ENCODE data around the gene SUSD2.
"Not testable (repeated sequence)": the region's sequence is repeated elsewhere in the genome, so short reads cannot be mapped to it uniquely, and the experiment has no call there.

The SUSD2 gene

DNA sequence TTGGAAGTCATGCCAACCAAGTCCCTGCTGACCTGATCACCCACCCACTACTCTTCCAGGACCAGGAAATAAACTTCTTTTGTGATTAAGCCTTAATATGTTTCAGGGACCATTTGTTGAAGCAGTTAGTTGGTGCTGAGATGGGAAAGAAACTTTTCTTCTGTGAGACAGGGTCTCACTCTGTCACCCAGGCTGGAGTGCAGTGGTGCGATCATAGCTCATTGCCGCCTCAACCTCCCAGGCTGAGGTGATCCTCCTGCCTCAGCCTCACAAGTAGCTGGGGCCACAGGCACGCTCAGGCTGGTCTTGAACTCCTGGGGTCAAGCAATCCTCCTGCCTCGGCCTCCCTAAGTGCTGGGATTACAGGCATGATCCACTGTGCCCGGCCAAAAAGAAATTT lies 10.6 kb downstream of the SUSD2 start:
- H3K4me3 ChIP-seq (replicated peaks in 1 of 2; ENCODE audit: low read depth in 2 of 2, low read length in 2 of 2) = no peak overlapping the region
- no peak for DNase-seq (ENCODE audit: low read depth in 2 of 2)
- TF ChIP-seq, protein P1, sequence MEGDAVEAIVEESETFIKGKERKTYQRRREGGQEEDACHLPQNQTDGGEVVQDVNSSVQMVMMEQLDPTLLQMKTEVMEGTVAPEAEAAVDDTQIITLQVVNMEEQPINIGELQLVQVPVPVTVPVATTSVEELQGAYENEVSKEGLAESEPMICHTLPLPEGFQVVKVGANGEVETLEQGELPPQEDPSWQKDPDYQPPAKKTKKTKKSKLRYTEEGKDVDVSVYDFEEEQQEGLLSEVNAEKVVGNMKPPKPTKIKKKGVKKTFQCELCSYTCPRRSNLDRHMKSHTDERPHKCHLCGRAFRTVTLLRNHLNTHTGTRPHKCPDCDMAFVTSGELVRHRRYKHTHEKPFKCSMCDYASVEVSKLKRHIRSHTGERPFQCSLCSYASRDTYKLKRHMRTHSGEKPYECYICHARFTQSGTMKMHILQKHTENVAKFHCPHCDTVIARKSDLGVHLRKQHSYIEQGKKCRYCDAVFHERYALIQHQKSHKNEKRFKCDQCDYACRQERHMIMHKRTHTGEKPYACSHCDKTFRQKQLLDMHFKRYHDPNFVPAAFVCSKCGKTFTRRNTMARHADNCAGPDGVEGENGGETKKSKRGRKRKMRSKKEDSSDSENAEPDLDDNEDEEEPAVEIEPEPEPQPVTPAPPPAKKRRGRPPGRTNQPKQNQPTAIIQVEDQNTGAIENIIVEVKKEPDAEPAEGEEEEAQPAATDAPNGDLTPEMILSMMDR (IDR thresholded peaks at IDR 0.05; ENCODE audit: low read depth, low read length) = no peak

DNA sequence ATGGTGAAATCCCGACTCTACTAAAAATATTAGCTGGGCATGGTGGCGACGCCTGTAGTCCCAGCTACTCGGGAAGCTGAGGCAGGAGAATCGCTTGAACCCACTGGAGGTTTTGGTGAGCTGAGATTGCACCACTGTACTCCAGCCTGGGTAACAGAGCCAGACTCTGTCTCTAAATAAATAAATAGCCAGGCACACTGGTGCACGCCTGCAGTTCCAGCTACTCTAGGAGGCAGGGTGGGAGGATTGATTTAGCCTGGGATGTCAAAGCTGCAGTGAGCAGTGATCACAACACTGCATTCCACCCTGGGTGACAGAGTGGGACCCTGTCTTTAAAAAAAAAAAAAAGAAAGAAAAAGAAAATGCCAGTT lies 17.4 kb downstream of the SUSD2 start:
- DNase-seq (ENCODE audit: low read depth in 2 of 2) = no peak
- H3K4me3 ChIP-seq (replicated peaks in 1 of 2; ENCODE audit: low read depth in 2 of 2, low read length in 2 of 2) = no peak overlapping the region
- TF ChIP-seq, protein P1 (IDR thresholded peaks at IDR 0.05; ENCODE audit: low read depth, low read length) = no peak

DNA sequence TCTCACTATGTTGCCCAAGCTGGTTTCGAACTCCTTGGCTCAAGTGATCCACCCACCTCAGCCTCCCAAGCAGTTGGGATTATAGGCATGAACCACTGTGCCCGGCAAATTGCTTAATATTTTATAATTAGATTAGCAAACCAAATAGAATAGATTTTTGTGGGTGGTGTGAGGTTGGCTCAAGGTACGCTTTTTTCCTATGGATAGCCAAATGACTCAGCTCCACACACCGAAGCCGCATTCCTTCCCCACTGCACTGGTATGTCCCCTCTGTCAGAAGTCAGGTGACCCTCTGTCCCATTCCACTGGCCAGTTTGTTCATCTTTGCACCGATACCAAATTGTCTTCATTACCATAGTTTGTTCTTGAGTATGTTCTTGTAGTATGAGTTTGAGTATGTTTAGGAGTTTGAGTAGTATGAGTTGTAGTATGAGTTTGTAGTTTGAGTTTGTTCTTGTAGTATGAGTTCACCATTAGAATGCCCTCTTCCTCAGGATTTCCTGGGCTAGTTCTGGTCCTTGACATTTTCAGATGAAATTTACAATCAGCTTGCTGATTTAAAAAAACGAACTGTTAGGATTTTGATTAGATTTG lies 19.4 kb downstream of the SUSD2 start:
- DNase-seq (ENCODE audit: low read depth in 2 of 2) = peak; percentile 79 to 87
- no peak overlapping the region for H3K4me3 ChIP-seq (replicated peaks in 1 of 2; ENCODE audit: low read depth in 2 of 2, low read length in 2 of 2)
- TF ChIP-seq, protein P1 (IDR thresholded peaks at IDR 0.05; ENCODE audit: low read depth, low read length) = no peak

DNA sequence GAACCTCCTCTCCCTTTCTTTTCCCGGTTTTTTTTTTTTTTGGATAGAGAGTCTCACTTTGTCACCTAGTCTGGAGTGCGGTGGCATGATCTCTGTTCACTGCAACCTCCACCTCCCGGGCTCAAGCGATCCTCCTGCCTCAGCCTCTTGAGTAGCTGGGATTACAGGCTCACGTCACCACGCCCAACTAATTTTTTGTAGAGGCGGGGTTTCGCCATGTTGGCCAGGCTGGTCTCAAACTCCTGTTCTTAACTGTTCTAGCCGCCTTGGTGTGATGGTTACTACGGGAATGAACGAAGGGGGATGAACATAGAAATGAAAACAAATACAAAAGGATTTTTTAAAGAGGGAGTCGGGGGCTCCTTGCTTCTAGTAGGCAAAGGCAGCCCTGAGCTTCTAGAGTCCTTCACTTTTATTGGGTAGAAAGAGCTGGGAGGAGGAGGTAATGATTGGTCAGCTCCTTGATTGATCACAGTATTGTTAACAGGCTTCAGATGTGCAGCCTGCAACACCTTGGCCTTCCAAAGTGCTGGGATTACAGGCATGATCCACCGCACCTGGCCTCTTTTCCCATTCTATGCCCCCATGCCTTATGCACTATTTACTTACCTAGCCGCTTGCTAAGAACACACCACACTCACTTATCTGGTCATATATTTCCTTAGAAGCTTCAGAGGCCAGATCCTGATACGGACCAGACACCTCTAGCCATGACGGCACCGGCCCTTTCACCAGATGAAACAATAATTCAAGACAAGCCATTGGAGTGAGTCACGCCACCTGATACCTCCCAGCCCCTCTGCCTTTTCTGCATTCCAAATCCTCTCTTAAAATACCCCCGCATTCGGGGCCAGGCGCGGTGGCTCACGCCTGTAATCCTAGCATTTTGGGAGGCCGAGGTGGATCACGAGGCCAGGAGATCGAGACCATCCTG lies 20.7 kb downstream of the SUSD2 start:
- no peak for DNase-seq (ENCODE audit: low read depth in 2 of 2)
- no peak overlapping the region for H3K4me3 ChIP-seq (replicated peaks in 1 of 2; ENCODE audit: low read depth in 2 of 2, low read length in 2 of 2)
- TF ChIP-seq, protein P1 (IDR thresholded peaks at IDR 0.05; ENCODE audit: low read depth, low read length) = no peak

DNA sequence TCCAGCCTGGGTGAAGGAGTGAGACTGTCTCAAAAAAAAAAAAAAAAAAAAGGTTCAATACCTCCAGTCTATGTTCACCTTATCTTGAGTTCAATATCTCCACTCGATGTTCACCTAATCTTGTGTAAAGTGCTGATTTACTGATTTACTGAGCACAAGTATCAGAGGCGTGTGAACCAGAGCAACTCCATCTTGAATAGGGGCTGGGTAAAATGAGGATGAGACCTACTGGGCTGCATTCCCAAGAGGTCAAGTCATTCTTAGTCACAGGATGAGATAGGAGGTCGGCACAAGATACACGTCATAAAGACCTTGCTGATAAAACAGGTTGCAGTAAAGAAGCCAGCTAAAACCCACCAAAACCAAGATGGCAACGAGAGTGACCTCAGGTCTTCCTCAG lies 22.6 kb downstream of the SUSD2 start:
- not testable (repeated sequence) for H3K4me3 ChIP-seq (replicated peaks in 1 of 2; ENCODE audit: low read depth in 2 of 2, low read length in 2 of 2); DNase-seq (ENCODE audit: low read depth in 2 of 2)

DNA sequence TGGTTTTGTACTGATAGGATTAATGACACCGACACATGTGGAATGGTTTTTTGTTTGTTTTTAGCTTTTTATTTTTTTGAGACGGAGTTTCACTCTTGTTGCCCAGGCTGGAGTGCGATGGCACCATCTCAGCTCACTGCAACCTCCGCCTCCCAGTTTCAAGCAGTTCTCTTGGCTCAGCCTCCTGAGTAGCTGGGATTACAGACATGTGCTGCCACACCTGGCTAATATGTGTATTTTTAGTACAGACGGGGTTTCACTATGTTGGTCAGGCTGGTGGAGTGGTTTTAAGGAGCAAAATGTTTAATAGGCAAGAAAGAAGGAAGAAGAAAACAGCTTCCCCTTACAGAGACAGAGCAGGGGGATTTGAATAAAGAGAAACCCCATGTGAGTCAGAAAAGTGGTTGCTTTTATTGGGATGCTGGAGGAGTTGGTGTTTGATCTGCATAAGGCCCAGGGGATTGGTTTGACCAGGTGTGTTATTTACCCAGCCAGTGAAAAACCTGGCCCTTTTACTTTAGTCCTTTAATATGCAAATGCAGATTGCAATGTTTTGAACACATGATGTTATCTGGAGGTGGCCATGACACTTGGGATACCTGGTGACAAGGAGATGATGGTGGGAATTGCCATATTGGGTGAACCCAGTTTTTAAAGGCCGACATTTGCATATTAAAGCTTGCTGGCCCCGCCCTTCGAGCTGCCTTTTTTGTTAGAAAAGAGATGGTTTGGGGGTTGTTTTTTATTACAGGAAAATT lies 24.3 kb downstream of the SUSD2 start:
- TF ChIP-seq, protein P1 (IDR thresholded peaks at IDR 0.05; ENCODE audit: low read depth, low read length) = no peak

DNA sequence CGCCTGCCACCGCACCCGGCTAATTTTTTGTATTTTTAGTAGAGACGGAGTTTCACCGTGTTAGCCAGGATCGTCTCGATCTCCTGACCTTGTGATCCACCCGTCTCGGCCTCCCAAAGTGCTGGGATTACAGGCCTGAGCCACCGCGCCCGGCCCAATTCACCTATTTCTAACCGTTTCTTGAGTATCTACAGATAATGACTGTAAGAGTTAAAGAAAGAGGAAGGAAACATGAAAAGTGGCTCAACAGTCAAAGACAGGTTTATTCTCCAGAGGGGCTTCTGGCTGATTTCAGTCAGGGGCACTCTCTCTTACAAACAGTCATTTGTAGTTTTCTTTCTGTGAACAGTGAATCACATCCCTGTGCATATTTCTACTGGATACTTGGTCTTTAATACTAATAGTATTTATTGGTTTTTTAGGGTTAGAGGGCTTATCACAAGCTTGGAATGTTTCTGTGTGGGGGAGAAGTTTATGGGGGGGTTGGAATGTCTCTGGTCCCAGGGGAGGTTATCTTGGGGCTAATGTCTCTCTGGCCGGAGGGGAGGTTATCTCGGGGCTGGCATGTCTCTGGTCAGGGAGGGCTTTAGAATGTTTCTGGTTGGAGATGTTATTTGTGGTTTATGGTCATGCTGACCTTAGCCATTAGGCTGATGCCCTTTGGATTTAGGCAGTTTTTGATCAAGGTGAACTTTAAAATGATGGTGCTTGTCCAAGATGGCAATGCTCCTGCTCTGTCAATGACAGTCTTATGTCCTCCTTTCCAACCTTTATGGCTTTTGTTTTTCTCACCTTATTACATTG lies 25.4 kb downstream of the SUSD2 start:
- DNase-seq (ENCODE audit: low read depth in 2 of 2) = peak; percentile 57 to 66
- H3K4me3 ChIP-seq (replicated peaks in 1 of 2; ENCODE audit: low read depth in 2 of 2, low read length in 2 of 2) = not testable (repeated sequence)

More for the DNA sequence above, 24.3 kb downstream of the SUSD2 start:
- DNase-seq (ENCODE audit: low read depth in 2 of 2) = no peak
- no peak overlapping the region for H3K4me3 ChIP-seq (replicated peaks in 1 of 2; ENCODE audit: low read depth in 2 of 2, low read length in 2 of 2)
